ENCODE data around the gene RERE. TPM values are rescaled to one million over a fixed set of nuclear protein-coding genes. Genes with fewer than 3 reads are reported as not detected.
A peak's percentile ranks its signal among the peaks of the same experiment; 100 is the strongest.

Gene RERE
- total RNA-seq, 1 donor from 2014 or later, result 88.5 TPM

DNA sequence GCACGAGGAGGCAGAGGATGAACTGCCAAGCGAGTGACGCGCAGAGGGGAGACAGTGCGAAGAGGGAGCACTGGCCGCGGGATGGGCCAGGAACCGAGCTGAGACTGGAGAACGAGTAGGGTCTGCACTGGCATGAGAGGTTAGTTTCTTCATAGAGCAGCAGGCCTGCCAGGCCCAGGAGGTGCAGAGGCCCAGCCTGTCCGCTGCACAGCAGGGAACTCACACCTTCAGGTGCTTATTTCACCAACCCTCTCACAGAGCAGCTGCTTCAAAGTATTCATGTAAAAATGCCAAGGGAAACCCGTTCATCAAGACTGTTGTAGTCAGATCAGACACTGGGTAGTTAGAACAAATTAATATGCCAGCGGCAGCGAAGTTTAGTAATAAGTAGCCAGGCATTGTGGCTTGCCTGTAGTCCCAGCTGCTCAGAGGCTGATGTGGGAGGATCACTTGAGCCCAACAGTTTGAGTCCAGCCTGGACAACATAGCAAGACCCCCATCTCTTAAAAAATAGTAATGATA lies 355.0 kb downstream of the RERE start:
- Histone ChIP-seq H3K4me3 (no peak overlapping the region), H3K27me3 (ENCODE audit: low read depth) (no peaks in the 10 kb centered on the region), H3K4me1 (peaks cover 71% of the 10 kb centered on the region), H3K9me3 (no peaks in the 10 kb centered on the region), H3K36me3 (no peaks in the 10 kb centered on the region), H3K27ac (peak overlapping the region; percentile 75)
- no peak for TF ChIP-seq CTCF (IDR thresholded peaks at IDR 0.05)
- ATAC-seq, result peak in 1 of 2 donors; percentile 13
- no peak for DNase-seq
- intact Hi-C loops (cut with DNase I), result no loop called here

DNA sequence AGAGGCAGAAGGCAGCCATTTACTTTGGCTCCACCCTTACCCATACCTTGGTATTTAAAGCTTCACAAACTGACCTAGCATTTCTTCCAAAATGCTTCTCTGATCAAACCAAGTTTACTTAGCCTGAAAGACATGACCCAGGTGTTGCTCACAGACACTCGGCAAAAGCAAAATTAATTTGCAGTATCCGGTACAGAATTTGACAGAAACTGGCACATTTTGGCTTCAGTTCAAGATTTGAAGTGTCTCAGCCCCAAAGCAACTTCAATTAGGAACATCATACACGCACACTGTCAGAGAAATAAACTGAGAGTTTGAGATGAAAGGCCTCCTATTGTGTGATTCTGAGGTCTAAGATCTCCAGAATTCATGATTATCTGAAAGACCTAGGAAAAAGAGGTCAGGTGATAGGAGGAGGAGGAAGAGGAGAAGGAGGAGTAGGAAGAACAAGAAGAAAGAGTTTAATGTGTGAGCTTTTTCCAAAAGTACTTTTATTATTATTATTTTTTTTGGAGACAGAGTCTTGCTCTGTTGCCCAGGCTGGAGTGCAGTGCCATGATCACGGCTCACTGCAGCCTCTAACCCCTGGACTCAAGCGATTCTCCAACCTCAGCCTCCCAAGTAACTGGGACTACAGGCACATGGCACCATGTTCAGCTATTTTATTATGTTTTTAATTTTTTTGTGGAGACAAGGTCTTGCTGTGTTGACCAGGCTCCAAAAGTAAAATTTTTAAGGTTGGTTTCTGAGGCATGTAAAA lies 355.9 kb downstream of the RERE start:
- Histone ChIP-seq H3K36me3 (no peaks in the 10 kb centered on the region), H3K27me3 (ENCODE audit: low read depth) (no peaks in the 10 kb centered on the region), H3K4me1 (peaks cover 73% of the 10 kb centered on the region), H3K27ac (peak overlapping the region; percentile 75), H3K9me3 (no peaks in the 10 kb centered on the region), H3K4me3 (no peak overlapping the region)
- DNase-seq (no peak), ATAC-seq (no peak)
- intact Hi-C loops (cut with DNase I), result no loop called here
- no peak for TF ChIP-seq CTCF (IDR thresholded peaks at IDR 0.05)

GRCh38 chr1:8460784-8461183 lies 356.7 kb downstream of the RERE start:
- intact Hi-C loops (cut with DNase I), result no loop called here

DNA sequence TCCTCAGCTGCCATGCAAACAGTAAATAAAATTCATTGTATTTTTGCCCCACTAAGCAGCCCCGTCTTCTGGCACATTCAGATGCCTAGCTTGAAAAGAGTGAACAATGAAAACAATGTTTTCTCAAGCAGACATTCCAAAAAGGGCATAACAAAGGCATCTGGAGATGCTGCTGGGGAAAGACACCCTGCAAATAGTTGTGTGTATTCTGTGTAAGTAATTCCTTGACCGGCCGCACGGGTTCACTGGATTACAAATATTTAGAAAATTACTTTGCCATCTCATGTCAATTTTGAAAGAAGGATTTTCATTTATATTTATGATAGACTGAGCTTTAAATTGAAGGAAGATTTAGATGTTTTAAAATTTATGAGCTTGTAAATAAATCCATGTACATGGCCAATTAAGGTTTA lies 357.3 kb downstream of the RERE start:
- Histone ChIP-seq H3K9me3 (no peaks in the 10 kb centered on the region), H3K4me1 (peaks cover 68% of the 10 kb centered on the region), H3K27ac (no peak overlapping the region), H3K36me3 (no peaks in the 10 kb centered on the region), H3K4me3 (no peak overlapping the region), H3K27me3 (ENCODE audit: low read depth) (no peaks in the 10 kb centered on the region)
- DNase-seq (no peak), ATAC-seq (no peak)
- TF ChIP-seq CTCF (IDR thresholded peaks at IDR 0.05), result no peak
- intact Hi-C loops (cut with DNase I), result no loop called here

More at GRCh38 chr1:8460784-8461183, 356.7 kb downstream of the RERE start:
- no peak for ATAC-seq
- no peak for TF ChIP-seq CTCF (IDR thresholded peaks at IDR 0.05)
- Histone ChIP-seq H3K4me3 (no peak overlapping the region), H3K9me3 (no peaks in the 10 kb centered on the region), H3K27ac (peak overlapping the region; percentile 75), H3K4me1 (peaks cover 73% of the 10 kb centered on the region), H3K36me3 (no peaks in the 10 kb centered on the region), H3K27me3 (ENCODE audit: low read depth) (no peaks in the 10 kb centered on the region)
- no peak for DNase-seq

- Histone ChIP-seq H3K36me3 (no peaks in the 10 kb centered on the region), H3K27ac (no peak overlapping the region), H3K4me3 (no peak overlapping the region), H3K9me3 (no peaks in the 10 kb centered on the region), H3K27me3 (ENCODE audit: low read depth) (no peaks in the 10 kb centered on the region), H3K4me1 (peaks cover 53% of the 10 kb centered on the region)
- intact Hi-C loops (cut with DNase I), result no loop called here
- TF ChIP-seq CTCF (IDR thresholded peaks at IDR 0.05), result no peak
- DNase-seq, result no peak
- ATAC-seq, result no peak
Measured at GRCh38 chr1:8458607-8459006, 358.8 kb downstream of the RERE start.

All from lower lobe of right lung (tissue), 2 donors.